ENCODE data around the gene DDX60.
"Not testable (repeated sequence)": the region's sequence is repeated elsewhere in the genome, so short reads cannot be mapped to it uniquely, and the experiment has no call there.

Gene DDX60

DNA sequence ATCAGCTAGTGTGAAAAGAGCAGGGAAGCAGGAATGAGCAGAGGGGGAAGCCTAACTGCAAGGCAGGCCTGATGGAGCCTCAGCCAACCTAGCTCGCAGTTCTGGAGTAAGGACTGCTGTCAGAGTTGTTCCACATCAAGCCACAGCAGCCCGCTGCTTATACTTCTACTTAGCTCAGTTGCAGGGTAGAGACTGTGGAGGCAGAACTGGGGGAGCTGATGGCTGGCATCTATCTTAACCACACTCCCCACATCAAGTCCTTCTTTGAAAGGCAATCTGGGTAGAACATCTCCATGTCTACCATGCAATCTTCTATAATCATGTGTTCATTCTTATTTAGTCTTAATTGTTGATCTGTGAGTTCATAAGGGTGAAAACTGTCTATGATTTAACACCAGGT lies 46.1 kb downstream of the DDX60 start:
- in situ Hi-C loops (cut with MboI; ENCODE audit: low sequenced_read_pairs): no loop called here

DNA sequence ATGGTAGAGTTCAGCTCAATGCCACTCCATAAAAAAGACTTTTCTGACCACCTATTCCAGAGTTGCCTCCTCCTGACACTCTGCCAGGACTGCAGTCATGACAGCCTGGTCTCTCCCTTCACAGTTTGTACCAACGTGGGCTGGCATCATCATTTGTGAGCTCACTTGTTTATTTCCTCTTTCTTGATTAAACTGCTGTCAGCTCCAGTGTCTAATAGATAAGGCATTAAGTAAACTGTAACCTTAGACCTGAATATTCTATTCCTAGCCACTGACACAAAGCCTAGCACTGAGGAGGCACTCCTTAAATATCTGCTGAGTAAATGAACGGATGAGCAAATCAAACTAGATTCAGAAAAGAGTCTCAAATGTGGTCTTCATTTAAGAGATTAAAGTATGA lies 48.7 kb downstream of the DDX60 start:
- Histone ChIP-seq H3K27me3 (ENCODE audit: low read depth) (no peaks in the 10 kb centered on the region), H3K36me3 (replicated peaks) (no peaks in the 10 kb centered on the region), H3K4me3 (no peak overlapping the region), H3K9me3 (no peaks in the 10 kb centered on the region), H3K4me1 (no peaks in the 10 kb centered on the region)
- no peak for DNase-seq (ENCODE audit: low spot score in 2 of 2)
- in situ Hi-C loops (cut with MboI; ENCODE audit: low sequenced_read_pairs): no loop called here

More for the DNA sequence above, 46.1 kb downstream of the DDX60 start:
- Histone ChIP-seq H3K9me3 (no peaks in the 10 kb centered on the region), H3K4me3 (no peak overlapping the region), H3K4me1 (no peaks in the 10 kb centered on the region), H3K36me3 (replicated peaks) (no peaks in the 10 kb centered on the region), H3K27me3 (ENCODE audit: low read depth) (no peaks in the 10 kb centered on the region)
- DNase-seq (ENCODE audit: low spot score in 2 of 2): no peak

GRCh38 chr4:168265327-168265726 lies 53.2 kb downstream of the DDX60 start:
- Histone ChIP-seq H3K27me3 (ENCODE audit: low read depth) (no peaks in the 10 kb centered on the region), H3K4me1 (no peaks in the 10 kb centered on the region), H3K4me3 (no peak overlapping the region), H3K9me3 (no peaks in the 10 kb centered on the region), H3K36me3 (replicated peaks) (no peaks in the 10 kb centered on the region)
- no peak for DNase-seq (ENCODE audit: low spot score in 2 of 2)
- in situ Hi-C loops (cut with MboI; ENCODE audit: low sequenced_read_pairs): no loop called here

- in situ Hi-C loops (cut with MboI; ENCODE audit: low sequenced_read_pairs): no loop called here
- DNase-seq (ENCODE audit: low spot score in 2 of 2): no peak
- Histone ChIP-seq H3K4me3 (no peak overlapping the region), H3K36me3 (replicated peaks) (no peaks in the 10 kb centered on the region), H3K27me3 (ENCODE audit: low read depth) (no peaks in the 10 kb centered on the region), H3K9me3 (no peaks in the 10 kb centered on the region), H3K4me1 (no peaks in the 10 kb centered on the region)
Measured at GRCh38 chr4:168264903-168265302, 53.6 kb downstream of the DDX60 start.

- no peak for DNase-seq (ENCODE audit: low spot score in 2 of 2)
- no peaks in the 10 kb centered on the region for H3K4me1 ChIP-seq
- H3K27me3 ChIP-seq (ENCODE audit: low read depth): no peaks in the 10 kb centered on the region
- in situ Hi-C loops (cut with MboI; ENCODE audit: low sequenced_read_pairs): no loop called here
- no peaks in the 10 kb centered on the region for H3K9me3 ChIP-seq
- H3K36me3 ChIP-seq (replicated peaks): no peaks in the 10 kb centered on the region
- H3K4me3 ChIP-seq: no peak overlapping the region
Measured at GRCh38 chr4:168263039-168263438, 55.5 kb downstream of the DDX60 start.

DNA sequence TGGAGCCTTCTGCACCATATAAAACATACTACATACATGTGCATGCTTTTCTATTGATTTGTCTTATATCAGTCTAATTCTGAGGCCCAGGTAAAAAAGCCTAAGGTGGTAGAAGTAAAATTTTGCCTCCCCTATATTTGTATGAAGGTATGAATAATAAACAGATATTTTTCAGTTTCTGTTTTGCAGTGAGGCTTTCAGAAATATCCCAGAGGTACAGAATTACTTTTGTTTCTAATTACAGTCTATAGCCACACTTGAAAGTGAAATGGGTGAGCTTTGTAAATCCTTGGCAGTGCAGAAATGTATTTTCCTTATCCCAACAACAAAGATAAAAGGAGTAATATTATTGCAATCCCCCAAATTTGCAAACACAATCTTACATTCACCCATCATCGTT lies 59.5 kb downstream of the DDX60 start:
- no peak for DNase-seq (ENCODE audit: low spot score in 2 of 2)
- no peaks in the 10 kb centered on the region for H3K9me3 ChIP-seq
- H3K36me3 ChIP-seq (replicated peaks): no peaks in the 10 kb centered on the region
- no peaks in the 10 kb centered on the region for H3K27me3 ChIP-seq (ENCODE audit: low read depth)
- no peaks in the 10 kb centered on the region for H3K4me1 ChIP-seq
- in situ Hi-C loops (cut with MboI; ENCODE audit: low sequenced_read_pairs): no loop called here
- H3K4me3 ChIP-seq: no peak overlapping the region

GRCh38 chr4:168257768-168258167 lies 60.8 kb downstream of the DDX60 start:
- no peaks in the 10 kb centered on the region for H3K27me3 ChIP-seq (ENCODE audit: low read depth)
- H3K4me1 ChIP-seq: no peaks in the 10 kb centered on the region
- in situ Hi-C loops (cut with MboI; ENCODE audit: low sequenced_read_pairs): no loop called here
- no peak overlapping the region for H3K4me3 ChIP-seq
- no peak for DNase-seq (ENCODE audit: low spot score in 2 of 2)
- H3K9me3 ChIP-seq: no peaks in the 10 kb centered on the region
- no peaks in the 10 kb centered on the region for H3K36me3 ChIP-seq (replicated peaks)

DNA sequence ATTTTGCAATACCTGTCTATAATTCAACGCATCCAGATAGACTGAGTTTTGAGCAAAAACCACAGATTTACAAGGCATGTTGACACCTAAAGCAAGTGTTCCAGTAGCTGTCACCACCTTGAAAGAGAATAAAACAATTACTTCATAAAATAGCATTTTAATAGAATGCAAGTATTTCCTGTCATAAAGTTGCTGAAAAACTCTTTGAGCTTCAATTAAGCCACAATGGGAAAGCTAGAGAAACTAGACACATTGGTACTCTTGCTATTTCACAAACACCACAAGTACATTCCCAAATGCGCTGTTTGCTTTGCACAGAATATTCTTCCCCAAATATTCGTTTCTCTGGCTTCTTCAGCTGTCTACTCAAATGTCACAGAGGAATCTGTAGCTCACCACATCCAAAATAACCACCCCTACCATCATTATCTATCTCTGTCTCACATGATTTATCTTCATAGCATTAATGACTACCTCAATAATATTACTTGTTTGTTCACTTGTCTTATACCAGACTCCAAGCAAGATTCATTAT lies 70.3 kb downstream of the DDX60 start:
- H3K27me3 ChIP-seq (ENCODE audit: low read depth): no peaks in the 10 kb centered on the region
- H3K4me1 ChIP-seq: no peaks in the 10 kb centered on the region
- no peak for DNase-seq (ENCODE audit: low spot score in 2 of 2)
- H3K36me3 ChIP-seq (replicated peaks): no peaks in the 10 kb centered on the region
- in situ Hi-C loops (cut with MboI; ENCODE audit: low sequenced_read_pairs): no loop called here
- no peak overlapping the region for H3K4me3 ChIP-seq
- no peaks in the 10 kb centered on the region for H3K9me3 ChIP-seq

DNA sequence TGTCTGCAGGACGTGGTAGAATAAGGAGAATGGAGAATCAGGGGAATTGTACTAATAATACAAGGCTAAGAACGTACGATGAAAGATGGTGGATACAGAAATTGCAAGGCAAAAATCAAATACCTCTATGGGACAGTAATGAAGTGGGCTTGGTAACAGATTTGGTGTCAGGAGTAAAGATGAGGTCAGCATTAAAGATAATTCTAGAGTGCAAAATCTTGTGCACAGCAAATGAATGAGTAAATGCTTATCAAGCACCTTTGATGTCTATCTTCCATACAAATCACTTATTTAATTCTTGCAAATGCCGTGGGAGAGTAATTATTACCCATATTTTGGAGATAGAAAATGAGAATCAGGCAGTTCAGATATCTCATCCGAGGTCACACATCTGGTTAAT lies 70.9 kb downstream of the DDX60 start:
- no peak for DNase-seq (ENCODE audit: low spot score in 2 of 2)
- no peaks in the 10 kb centered on the region for H3K4me1 ChIP-seq

DNA sequence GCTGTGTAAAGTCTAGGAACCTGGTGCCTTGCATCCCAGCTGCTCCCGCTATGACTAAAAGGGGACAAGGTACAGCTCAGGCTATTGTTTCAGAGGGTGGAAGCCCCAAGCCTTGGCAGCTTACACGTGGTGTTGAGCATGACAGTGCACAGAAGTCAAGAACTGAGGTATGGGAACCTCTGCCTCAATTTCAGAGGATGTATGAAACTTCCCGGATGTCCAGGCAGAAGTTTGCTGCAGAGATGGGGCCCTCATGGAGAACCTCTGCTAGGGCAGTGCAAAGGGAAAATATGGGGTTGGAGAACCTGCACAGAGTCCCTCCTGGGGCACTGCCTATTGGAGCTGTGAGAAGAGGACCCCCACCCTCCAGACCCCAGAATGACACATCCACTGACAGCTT lies 76.6 kb downstream of the DDX60 start:
- peaks cover 4% of the 10 kb centered on the region for H3K9me3 ChIP-seq
- no peaks in the 10 kb centered on the region for H3K4me1 ChIP-seq
- no peaks in the 10 kb centered on the region for H3K36me3 ChIP-seq (replicated peaks)
- H3K4me3 ChIP-seq: no peak overlapping the region
- H3K27me3 ChIP-seq (ENCODE audit: low read depth): no peaks in the 10 kb centered on the region
- in situ Hi-C loops (cut with MboI; ENCODE audit: low sequenced_read_pairs): no loop called here
- DNase-seq (ENCODE audit: low spot score in 2 of 2): no peak

More for the DNA sequence above, 70.9 kb downstream of the DDX60 start:
- H3K27me3 ChIP-seq (ENCODE audit: low read depth): no peaks in the 10 kb centered on the region
- H3K4me3 ChIP-seq: no peak overlapping the region
- in situ Hi-C loops (cut with MboI; ENCODE audit: low sequenced_read_pairs): no loop called here
- H3K9me3 ChIP-seq: no peaks in the 10 kb centered on the region
- H3K36me3 ChIP-seq (replicated peaks): no peaks in the 10 kb centered on the region

DNA sequence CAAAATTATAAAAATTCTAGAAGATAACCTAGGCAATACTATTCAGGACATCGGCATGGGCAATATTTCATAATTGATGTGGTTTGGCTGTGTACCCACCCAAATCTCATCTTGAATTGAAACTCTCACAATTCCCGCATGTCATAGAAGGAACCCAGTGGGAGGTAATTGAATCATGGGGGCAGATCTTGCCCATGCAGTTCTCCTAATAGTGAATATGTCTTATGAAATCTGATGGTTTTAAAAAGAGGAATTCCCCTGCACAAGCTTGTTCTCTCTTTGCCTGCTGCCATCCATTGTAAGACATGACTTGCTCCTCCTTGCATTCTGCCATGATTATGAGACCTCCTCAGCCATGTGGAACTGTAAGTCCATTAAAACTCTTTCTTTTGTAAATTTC lies 77.7 kb downstream of the DDX60 start:
- Histone ChIP-seq H3K9me3 (peaks cover 4% of the 10 kb centered on the region), H3K4me1 (no peaks in the 10 kb centered on the region), H3K4me3 (no peak overlapping the region), H3K36me3 (replicated peaks) (no peaks in the 10 kb centered on the region), H3K27me3 (ENCODE audit: low read depth) (no peaks in the 10 kb centered on the region)
- DNase-seq (ENCODE audit: low spot score in 2 of 2): no peak
- in situ Hi-C loops (cut with MboI; ENCODE audit: low sequenced_read_pairs): no loop called here

DNA sequence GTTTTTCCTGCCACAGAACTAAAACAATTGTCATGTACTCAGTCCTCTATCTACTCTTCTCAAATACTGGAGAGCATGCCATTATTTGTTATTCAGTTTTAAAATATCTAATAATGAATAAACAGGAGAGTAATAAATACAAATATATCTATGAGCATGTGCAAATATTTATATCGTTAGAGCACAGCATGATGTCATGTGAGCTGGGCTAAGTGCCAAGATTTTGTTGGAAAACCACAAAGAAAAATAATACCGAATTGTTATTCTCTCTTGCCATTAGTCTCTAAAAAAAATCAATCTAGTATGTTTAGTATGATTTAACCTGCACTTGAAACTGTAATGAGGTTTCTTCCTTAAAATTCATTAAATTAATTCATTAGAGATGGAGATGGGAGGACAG lies 97.3 kb downstream of the DDX60 start:
- Histone ChIP-seq H3K27me3 (ENCODE audit: low read depth) (no peaks in the 10 kb centered on the region), H3K36me3 (replicated peaks) (no peaks in the 10 kb centered on the region), H3K4me3 (no peak overlapping the region), H3K4me1 (no peaks in the 10 kb centered on the region), H3K9me3 (no peaks in the 10 kb centered on the region)
- DNase-seq (ENCODE audit: low spot score in 2 of 2): no peak
- in situ Hi-C loops (cut with MboI; ENCODE audit: low sequenced_read_pairs): no loop called here

DNA sequence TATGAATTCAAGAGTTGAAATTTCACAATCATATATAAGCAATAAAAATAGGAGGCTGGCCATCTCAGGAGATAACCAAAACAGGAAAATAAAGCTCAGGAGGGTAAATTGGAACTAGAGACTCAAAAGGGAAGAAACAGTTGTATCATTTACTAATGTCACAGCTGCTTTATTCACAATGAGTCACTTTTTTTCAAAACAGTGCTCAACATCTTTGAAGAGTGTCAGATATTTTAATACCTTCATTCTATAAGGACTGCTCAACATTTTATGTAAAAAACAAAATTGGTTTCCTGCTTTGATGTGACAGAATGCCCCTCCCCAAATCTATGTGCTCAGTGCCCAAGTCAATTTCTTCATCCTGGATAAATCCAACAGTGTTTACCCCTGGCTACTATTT lies 97.7 kb downstream of the DDX60 start:
- Histone ChIP-seq H3K9me3 (no peaks in the 10 kb centered on the region), H3K4me1 (no peaks in the 10 kb centered on the region), H3K4me3 (no peak overlapping the region), H3K27me3 (ENCODE audit: low read depth) (no peaks in the 10 kb centered on the region), H3K36me3 (replicated peaks) (no peaks in the 10 kb centered on the region)
- in situ Hi-C loops (cut with MboI; ENCODE audit: low sequenced_read_pairs): no loop called here
- no peak for DNase-seq (ENCODE audit: low spot score in 2 of 2)

GRCh38 chr4:168218645-168219044 lies 99.9 kb downstream of the DDX60 start:
- Histone ChIP-seq H3K27me3 (ENCODE audit: low read depth) (no peaks in the 10 kb centered on the region), H3K4me1 (no peaks in the 10 kb centered on the region), H3K9me3 (no peaks in the 10 kb centered on the region), H3K4me3 (no peak overlapping the region), H3K36me3 (replicated peaks) (no peaks in the 10 kb centered on the region)
- DNase-seq (ENCODE audit: low spot score in 2 of 2): no peak
- in situ Hi-C loops (cut with MboI; ENCODE audit: low sequenced_read_pairs): no loop called here

DNA sequence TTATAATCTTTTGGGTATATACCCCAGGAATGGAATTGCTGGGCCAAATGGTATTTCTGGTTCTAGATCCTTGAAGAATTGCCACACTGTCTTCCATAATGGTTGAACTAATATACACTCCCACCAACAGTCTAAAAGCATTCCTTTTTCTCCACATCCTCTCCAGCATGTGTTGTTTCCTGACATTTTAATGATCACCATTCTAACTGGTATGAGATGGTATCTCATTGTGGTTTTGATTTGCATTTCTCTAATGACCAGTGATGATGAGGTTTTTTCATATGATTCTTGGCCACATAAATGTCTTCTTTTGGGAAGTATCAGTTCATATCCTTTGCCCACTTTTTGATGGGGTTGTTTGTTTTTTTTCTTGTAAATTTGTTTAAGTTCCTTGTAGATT lies 105.0 kb downstream of the DDX60 start:
- in situ Hi-C loops (cut with MboI; ENCODE audit: low sequenced_read_pairs); H3K4me1 ChIP-seq: not testable (repeated sequence)

More for the DNA sequence above, 105.0 kb downstream of the DDX60 start:
- H3K27me3 ChIP-seq (ENCODE audit: low read depth); H3K36me3 ChIP-seq (replicated peaks); DNase-seq (ENCODE audit: low spot score in 2 of 2); H3K9me3 ChIP-seq; H3K4me3 ChIP-seq: not testable (repeated sequence)
